ENCODE results near the gene EEFSEC.

The EEFSEC gene

DNA sequence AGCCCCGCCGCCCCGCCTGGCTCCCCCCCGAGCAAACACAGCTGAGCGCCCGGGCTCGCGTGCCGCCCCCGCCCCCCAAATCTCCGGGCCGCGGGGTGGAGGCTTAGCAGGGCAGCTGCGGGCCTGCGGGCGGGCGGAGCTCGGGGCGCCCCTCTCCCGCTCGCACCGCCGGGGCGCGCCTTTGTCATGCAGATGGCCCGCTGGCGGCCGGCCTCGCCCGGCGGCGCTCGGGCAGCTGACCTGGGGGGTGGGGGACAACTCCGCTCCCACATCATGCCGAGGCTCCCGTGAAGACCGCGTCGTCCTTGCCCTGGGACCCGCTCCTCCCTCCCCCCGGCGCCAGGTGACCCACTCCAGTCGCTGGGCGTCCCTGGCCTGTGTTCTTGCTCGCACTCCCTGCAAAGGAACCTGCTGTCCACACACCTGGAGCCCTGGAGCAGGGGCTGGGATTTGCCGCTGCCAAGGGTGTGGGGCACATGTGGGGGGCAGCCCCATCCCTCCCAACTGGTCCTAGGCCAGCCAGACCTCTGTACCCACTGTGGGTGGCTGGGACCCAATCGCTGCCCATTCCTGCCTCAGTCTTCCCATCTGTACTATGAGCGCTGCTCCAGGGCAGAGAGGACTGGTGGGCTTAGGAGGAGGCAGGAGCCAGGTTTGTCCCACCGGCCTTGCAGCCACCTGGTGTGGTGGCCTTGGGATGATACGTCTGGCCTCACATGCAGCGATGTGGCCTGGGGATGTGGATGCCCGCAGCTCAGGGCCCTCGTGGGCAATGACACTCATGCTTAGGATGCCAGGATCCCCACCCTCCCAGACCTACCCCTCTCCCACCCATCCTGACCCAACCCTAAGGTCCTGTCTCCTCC, 279.9 kb downstream of the EEFSEC start:
- no peak for DNase-seq

DNA sequence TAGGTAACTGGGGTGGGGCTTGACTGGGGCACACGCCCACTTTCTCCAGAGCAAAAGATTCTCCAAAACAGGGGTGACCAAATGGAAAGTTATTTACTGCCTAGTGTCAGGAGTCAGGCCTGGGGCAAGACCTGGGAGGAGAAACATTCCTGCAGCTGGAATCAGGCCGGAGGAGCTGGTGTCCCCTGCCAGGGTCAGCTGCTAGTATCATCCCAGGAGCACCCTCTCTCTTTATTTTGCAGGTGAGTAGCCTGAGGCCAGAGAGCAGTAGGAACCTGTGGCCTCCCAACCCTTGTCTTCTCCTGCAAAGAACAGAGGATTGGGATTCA, 280.5 kb downstream of the EEFSEC start:
- no peak for DNase-seq

DNA sequence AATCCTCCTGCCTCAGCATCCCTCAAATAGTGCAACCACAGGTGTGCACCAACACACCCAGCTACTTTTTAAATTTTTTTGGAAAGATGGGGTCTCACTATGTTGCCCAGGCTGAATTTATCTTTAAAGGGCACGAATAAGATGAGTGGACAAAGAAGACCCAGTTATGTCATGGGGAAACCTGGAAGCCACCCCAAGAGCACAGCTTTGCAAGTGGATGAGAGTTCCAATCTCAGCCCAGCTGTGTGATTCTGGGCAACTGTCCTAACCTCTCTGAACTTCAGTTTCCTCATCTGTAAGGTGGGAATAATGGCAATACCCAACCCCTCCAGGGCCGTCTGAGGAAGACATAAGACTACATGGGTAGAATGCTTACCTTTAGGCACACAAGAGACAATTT, 281.2 kb downstream of the EEFSEC start:
- DNase-seq, result no peak

DNA sequence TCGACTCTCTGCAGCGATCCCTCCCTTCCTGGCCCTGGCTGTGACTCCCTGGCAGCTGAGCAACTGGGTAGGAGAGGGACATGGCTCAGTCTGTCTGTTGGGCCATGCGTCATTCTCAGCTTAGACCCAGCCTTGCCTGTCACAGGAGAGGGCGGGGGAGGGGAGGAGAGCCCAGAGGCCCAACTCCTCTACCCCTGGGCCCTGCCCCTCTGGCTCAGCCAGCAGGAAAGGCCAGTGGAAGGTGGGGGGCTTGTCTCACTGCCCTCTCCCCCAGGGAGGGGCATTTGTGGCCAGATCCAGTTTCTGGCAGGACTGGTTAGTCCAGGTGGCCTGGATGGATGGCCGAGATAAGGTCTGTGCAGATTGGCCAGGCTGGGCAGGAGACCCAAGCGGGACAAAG, 281.8 kb downstream of the EEFSEC start:
- DNase-seq, result no peak

DNA sequence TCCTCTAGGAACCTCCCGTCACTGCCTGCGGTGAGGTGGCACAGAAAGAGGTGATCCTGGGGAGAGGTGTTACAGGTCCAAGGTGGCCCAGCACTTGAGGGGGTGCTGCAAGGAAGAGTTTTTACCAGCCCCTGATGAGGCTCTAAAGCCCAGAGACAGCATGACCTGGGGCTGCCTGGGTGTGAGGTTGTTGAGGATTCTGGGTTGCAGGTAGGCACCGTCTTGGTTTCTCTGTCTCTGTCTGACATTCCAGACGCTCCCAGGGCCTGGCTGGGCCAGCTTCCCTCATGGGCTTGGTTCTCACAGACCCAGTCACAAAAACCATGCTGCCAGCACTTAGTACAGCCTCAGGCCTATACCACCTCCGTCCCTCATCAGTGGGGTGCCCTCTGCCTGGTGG, 282.3 kb downstream of the EEFSEC start:
- no peak for DNase-seq

DNA sequence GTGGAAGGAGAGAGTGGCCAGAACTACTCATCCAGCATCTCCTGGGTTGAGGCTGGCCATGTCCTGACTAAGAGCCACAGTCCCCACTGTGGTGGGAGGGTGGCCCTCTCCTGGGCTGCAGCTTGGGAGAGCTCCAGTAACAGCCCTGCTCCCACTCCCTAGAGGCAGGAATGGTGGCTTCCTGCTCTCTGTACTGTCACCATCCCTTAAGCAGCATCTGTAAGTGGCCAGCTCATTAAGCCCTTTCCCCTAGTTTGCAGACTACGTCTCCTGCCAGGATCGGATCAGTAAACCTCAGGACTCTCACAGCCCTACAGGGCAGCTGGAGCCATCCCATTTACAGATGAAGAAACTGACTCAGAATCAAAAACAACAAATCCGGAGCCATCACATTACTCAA, 282.9 kb downstream of the EEFSEC start:
- no peak for DNase-seq

DNA sequence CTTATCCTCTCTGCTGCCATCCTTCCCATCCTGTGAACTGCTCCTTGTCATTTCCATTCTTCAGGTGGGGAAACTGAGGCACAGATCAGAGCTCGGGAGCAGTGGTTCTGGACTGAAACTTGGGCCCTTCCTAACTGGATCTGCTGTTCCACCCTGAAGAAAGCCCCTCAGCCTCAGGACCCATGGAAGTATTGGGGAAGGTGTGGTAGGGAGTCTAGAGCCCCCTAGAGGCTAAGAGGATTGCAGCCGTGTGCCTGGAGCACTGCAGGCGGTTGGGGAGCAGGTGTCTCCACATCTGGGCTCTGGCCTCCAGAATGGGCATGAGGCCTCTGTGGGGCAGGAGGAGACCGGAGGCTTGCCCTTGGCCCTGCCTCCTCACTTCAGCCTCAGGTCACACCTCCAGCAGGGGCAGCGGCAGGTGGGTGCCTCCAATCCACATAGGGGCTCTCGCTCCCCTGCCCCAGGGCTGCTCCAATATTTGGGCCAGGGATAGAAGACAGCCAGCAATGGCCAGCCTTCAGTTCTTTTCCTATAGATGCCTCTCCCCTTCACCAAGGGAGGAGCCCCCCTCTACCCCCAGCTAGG, 285.3 kb downstream of the EEFSEC start:
- DNase-seq, result no peak

DNA sequence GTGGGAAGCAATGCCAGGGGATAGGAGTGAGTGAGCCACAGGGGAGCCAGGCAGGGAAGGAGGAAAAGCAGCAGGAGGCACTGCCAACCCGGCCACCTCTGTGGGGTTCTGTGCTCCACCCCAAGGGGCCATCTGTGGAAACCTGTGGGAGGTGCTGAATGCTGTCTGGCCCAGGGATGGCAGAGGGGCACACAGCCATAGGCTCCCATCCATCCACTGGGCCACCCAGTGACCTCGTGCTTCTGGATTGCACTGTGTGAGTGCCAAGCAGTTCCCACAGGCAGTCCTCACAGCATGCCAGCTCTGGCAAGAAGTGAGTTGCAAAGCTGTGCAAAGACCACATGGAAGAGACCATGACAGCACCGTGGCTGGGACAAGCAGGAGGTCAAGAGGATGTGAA, 285.9 kb downstream of the EEFSEC start:
- DNase-seq, result no peak

DNA sequence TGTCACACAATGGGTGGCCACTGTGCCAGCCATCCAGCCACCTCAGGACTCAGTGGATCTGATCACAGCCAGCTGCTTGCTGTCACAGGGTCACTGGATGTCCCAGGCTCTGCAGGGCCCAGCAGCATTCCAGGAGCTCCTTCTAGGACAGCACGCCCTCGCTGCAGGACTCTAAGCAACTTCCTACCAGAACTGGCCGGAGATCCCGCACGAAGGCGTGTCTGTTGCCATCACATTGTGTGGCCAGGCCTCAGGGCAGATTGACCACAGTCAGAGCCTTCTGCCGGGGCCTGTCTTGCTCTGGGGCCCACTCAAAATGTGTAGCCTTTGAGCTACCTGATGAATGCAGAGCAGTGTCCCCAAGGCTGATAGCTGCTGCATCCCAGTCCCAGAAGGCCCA, 288.8 kb downstream of the EEFSEC start:
- DNase-seq, result no peak

DNA sequence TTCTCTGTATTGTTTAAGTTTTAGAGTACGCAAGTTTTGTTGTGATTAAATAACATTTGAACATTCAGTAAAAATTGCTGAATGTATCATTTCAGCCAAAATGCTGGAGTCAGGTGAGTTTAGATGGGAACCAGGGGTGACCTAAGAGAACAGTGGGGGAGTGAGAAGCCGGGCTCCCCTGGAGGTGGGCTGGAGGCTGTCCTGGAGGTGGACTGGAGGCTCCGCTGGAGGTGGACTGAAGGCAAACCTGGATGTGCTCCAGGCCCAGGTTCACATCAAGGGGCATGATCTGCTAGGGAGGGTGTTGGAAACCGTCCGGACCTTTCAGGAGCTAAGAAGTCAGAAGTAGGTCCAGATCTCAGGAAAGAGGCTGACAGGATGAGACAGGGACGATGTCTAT, 289.7 kb downstream of the EEFSEC start:
- no peak for DNase-seq

DNA sequence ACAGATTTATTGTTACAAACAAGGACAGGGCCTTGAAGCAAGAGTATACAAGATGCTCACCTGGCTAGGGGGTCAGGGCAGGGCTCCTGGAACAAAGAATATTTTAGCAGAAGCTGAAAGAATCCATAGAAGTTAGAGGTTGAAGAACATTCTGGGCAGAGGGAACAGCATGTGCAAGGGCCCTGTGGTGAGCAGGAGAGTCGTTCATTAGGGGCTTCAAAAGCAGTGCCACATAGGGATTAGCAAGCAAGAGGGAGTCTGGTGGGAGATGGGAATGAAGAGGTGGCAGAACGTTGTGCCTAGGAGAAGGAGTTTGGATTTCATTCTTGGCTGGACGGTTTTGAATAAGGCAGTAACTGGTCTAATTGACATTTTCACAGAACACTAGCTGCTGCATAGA, 290.5 kb downstream of the EEFSEC start:
- DNase-seq, result no peak

DNA sequence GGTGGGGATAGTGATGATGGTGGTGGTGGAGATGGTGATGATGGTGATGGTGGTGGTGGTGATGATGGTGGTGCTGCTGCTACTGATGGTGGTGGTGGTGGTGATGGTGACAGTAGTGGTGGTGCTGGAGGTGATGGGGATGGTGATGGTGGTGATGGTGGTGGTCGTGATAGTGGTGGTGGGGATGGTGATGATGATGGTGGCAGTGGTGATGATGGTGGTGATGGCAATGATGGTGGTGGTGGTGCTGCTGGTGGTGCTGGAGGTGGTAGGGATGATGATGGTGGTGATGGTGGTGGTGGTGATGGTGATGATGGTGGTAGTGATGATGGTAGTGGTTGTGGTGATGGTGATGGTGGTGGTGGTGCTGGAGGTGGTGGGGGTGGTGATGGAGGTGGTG, 292.1 kb downstream of the EEFSEC start:
- DNase-seq, result no peak

DNA sequence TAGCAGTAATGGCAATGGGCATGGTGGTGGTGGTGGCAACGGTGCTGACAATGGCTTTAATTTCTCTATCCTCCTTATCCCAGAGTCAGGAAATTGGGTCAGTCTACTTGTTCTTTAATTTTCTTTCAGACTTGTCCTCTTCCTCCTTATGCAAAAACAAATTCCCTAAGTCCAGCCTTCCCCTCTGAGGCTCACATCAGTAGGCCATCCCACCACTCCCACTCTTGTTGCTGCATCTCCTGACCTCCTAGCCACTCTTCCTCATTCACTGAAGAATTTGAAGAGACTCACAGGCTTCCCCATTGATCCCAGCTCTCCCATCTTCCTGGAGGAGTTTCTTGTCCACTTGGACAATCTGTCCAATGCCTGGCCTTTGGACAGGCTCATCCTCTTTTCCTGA, 293.5 kb downstream of the EEFSEC start:
- no peak for DNase-seq

DNA sequence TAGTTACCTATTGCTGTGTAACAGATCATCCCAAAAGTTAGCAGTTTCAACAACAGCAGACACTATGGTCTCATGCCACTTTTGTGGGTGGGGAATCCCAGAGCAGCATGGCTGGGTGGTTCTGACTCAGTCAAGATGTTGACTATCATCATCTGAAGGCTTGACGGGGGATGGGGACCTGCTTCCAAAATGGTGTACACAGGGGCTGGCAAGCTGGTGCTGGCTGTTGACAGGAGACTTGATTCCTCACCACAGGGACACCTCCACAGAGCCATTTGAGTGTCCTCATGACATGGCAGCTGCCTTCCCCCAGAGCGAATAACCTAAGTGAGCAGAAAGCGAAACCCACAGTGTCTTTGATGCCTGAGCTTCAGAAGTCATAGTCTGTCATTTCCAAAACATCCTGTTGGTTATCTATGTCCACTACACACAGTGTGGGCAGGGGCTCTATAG, 294.3 kb downstream of the EEFSEC start:
- no peak for DNase-seq

DNA sequence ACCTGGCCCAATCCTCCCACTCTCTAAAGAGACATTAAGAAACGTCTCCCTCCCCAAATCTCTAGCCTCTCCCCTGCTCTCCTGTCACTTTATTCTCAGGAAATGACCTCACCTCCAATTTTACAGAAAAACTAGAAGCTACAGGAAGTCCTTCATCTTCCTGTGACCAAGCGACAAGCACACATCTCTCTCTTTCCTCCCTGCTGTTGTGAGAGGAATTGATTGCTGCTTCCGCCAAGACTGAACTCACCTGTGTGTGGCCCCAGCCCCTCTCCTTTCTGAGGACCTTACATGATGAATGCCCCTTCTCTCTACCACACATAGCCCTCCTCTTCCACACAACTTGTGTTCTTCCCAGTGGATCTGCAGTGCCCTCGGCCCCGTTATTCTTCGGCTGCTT, 295.2 kb downstream of the EEFSEC start:
- DNase-seq, result no peak

DNA sequence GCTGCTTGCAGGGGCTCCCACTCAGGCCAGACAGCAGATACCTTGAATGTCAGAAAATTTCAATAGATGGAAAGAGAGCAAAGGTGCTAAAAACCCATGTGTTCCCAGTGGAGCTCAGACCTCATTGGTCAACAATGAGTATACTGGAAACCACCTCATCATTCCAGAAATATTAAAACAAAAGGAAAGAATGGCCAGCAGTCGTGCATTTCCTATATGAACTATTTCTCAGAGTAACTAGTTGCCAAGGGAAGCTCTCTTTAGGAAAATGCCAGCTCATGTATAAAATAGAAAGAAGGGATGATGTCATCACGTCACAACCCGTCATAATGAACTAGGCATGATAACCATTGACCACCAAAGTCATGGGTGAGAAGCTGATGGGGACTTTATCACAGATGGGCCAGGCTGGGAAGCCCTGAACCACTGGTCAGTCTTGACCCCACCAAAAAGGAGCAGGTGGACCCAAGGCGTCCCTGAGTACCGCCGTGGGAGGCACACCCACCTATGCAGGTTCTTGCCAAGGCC, 295.9 kb downstream of the EEFSEC start:
- no peak for DNase-seq

DNA sequence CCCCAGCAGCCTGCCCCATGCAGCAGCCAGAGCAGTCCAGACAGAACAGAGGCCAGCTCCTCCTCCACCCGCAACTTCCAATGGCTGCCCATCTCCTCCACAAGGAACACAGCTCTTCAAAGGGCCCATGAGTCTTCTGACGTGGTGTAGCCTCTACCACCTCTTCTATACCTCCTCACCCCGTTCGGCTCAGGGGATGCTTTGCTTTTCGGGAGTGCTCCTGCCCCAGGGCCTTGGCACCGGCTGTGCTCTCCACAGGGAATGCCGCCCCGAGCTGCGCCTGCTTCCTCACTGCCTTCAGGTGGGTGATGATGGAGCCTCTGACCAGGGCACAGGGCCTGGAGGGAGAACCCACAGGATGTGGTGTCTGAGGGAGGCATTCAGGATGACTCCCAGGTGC, 298.8 kb downstream of the EEFSEC start:
- no peak for DNase-seq

DNA sequence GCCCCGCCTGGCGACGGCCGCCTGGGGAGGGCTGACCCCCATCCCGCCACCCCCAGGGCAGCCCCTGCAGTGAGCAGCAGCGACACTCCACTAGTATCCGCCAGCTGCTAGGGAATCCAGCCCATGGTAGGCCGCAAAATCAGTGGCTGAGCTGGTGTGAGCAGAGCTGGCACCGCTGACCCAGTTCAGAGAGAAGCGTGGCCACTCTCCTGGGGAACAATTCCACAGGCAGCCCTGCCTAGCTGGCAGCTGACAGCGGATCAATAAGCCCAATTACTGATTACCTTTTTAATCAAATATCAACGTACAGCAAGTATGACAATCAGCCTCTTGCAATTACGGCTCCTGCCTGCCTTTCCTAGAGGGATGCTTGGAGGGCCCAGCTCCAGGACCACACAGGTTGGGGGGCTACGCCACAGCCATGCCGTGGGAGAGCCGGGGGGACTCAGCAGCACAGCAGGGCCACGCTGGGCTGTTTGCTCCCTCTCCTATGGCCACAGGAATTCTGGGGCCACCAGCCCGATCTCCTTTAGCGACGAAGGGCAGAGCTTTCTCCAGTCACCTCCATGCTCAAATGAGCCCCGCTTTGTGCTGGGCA, 299.5 kb downstream of the EEFSEC start:
- no peak for DNase-seq

DNA sequence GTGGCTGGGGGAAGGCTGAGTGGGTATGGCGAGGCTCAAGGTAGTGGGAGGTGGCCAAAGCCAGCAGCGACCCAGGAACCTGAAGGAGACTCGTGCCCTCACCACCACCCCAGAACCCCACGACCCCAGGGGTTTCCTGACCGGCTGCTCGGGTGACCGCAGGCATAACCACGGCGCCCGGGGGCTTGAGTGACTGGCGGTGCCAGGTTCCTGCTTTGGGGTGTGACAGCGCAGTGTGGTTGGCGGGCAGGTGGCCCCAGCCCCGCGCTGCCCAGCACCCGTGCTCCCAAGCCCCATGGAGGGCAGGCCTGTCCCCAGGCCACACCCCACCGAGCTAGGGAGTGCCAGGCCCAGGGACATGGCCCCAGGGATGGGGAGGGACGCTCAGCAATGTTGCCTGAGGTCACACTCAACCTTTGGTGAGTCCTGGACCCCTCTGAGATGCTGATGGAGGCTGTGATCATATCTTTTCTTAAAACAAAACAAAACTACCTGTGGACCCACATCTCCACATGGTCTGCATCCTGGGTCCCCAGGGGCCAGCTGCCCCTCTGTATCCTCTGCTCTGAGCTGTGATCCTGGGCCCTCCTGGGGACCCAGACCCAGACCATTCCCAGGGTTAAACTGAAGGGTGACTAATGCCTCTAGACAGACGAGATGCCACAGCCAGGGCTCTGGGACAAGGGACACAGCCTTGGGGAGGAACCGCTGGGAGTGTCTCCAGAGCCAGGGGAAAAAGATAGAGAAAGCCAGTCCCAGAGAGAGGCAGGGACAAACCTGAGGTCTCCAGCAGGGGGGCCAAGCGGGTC, 300.4 kb downstream of the EEFSEC start:
- no peak for DNase-seq

DNA sequence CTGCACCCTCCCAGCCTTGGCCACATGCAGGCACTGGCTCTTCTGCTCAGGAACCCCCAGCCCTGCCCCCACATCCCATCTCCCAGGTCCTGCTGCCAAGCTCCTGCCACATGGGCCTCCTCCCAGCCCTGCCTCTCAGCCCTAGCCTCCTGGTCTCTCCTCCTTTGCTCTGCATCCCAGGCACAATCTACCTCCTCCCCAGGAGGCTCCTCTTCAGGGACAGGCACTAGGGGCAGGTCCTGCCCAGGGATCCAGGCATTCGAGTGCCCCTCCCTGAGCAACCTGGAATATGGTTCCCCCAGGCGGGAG, 301.0 kb downstream of the EEFSEC start:
- no peak for DNase-seq

DNA sequence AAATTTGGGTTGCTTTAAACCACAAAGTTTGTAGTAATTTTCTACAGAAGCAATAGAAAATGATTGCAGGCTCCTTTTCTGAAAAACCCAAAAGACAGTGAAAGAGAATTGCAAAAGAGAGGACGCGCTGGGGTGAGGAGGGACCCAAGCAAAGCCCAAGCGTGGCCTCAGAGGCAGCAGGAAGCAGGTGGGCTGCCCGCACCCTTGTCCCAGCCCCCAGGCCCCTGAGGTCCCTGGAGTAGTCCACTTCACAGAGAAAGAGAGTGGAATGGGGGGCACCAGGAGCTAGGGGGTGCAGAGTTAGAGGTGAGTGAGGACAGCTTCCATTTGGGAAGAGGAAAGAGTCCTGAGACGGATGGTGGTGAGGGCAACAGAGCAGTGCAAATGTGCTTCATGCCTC, 301.8 kb downstream of the EEFSEC start:
- DNase-seq, result no peak

DNA sequence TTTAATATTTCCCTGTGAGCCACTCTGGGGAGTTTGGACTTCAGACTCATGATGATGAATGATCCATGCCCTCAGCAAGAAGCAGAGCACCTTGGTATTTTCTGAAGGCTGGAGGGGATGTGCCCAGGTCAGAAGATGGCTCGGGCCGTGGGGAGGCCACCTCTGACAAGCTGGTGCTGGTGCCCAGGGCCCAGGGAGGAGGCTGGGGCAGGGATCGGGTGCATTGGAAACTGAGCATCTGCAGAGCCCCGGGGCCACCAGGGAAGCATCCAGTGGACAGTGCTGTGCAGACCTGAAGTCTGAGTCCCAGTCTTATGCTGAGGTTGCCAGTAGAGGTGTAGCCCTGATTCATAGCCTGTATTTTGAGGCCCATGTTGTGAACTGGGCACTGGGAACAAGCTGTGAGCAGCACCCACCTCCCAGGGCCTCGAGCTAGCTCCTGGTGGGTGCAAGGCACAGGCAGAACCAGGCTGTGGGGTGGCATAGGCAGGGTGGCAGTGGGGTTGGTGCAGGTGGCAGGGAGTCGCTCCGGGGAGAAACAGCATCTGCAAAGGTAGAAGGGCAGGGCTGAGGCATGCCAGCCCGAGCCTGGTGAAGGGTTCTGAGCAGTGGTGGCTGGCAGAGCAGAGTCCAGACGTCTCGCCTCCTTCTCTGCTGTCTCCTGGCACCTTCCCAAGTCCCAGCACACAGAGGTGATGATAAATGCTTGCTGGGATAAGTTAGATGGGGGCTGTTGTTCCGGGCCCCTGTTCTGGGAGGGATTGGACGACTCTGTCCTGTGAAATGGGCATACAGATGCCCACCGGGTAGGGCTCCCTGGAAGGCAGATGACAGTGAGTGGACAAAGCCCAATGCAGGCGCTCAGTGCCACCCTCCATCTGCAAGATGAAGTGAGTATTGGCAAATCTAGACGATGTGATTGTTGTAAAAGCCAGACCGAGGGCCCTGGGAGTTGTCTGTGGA, 302.8 kb downstream of the EEFSEC start:
- no peak for DNase-seq

Measured in CD4-positive, alpha-beta T cell treated with Interleukin-15 for 1 hour (primary cell).